DOHH2 (cell line): Measurements from ENCODE around the gene CNTN3.

ENCODE experiments used
- H3F3A ChIP-seq: fragments of 200-600 bp; sonication (generic), shearing (Covaris generic); 2 replicates; pipeline ENCODE4 v1.6.0; 2016; ENCODE audit warnings: antibody characterized with exemption, mild to moderate bottlenecking; ENCODE audit not compliant: control insufficient read depth, insufficient read depth
- H3K27ac ChIP-seq: fragments of 200-600 bp; sonication (generic); 2 replicates; pipeline ENCODE4 v1.5.1; 2014; ENCODE audit warnings: low read depth, mild to moderate bottlenecking, low read length, moderate library complexity
- H3K27me3 ChIP-seq: fragments of 200-600 bp; sonication (generic); 2 replicates; pipeline ENCODE4 v1.6.1; 2014; ENCODE audit warnings: mild to moderate bottlenecking, low read length, mixed read lengths; ENCODE audit not compliant: control insufficient read depth
- H3K36me3 ChIP-seq: fragments of 200-600 bp; sonication (generic); 2 replicates; pipeline ENCODE4 v1.6.1; 2014; ENCODE audit warnings: mild to moderate bottlenecking, low read length, moderate library complexity, mixed read lengths; ENCODE audit not compliant: control insufficient read depth
- H3K4me1 ChIP-seq: fragments of 200-600 bp; sonication (generic); 2 replicates; pipeline ENCODE4 v1.6.1; 2014; ENCODE audit warnings: mild to moderate bottlenecking, low read length, mixed read lengths; ENCODE audit not compliant: control insufficient read depth
- H3K4me2 ChIP-seq: fragments of 200-600 bp; sonication (generic); 2 replicates; pipeline ENCODE4 v1.6.0; 2014; ENCODE audit warnings: mild to moderate bottlenecking, low read length, moderate library complexity
- H3K4me3 ChIP-seq: fragments of 200-600 bp; sonication (generic); 2 replicates; pipeline ENCODE4 v1.5.1; 2014; ENCODE audit warnings: mild to moderate bottlenecking, low read length, mixed read lengths
- H3K79me2 ChIP-seq: fragments of 200-600 bp; sonication (generic); 2 replicates; pipeline ENCODE4 v1.6.1; 2014; ENCODE audit warnings: mild to moderate bottlenecking, low read length, mixed read lengths; ENCODE audit not compliant: control insufficient read depth
- H3K9me2 ChIP-seq: fragments of 200-600 bp; sonication (generic); replicated peaks from 2 replicates; pipeline ENCODE4 v1.6.1; 2014; ENCODE audit warnings: mild to moderate bottlenecking, low read length, mixed read lengths; ENCODE audit not compliant: control insufficient read depth
- H3K9me3 ChIP-seq: fragments of 200-600 bp; sonication (generic); 2 replicates; pipeline ENCODE4 v1.6.1; 2014; ENCODE audit warnings: antibody characterized with exemption, low read length, mixed read lengths; ENCODE audit not compliant: control insufficient read depth, insufficient read depth
- H4K20me1 ChIP-seq: fragments of 200-600 bp; sonication (generic); 2 replicates; pipeline ENCODE4 v1.6.0; 2014; ENCODE audit warnings: low read depth, mild to moderate bottlenecking, antibody characterized with exemption, low read length, moderate library complexity; ENCODE audit not compliant: control insufficient read depth, insufficient read depth
- CTCF ChIP-seq: fragments of 200-600 bp; sonication (generic); IDR thresholded peaks from one replicate; pipeline ENCODE4 v1.5.1; 2014; ENCODE audit warnings: antibody characterized with exemption, mild to moderate bottlenecking, low read depth, low read length; ENCODE audit not compliant: poor library complexity, severe bottlenecking
- EZH2phosphoT487 ChIP-seq: fragments of 200-600 bp; sonication (generic); IDR thresholded peaks from 2 replicates; pipeline ENCODE4 v1.6.1; 2017; ENCODE audit warnings: borderline replicate concordance, mild to moderate bottlenecking, antibody characterized with exemption, low read length, moderate library complexity, mixed read lengths

CNTN3 gene

DNA sequence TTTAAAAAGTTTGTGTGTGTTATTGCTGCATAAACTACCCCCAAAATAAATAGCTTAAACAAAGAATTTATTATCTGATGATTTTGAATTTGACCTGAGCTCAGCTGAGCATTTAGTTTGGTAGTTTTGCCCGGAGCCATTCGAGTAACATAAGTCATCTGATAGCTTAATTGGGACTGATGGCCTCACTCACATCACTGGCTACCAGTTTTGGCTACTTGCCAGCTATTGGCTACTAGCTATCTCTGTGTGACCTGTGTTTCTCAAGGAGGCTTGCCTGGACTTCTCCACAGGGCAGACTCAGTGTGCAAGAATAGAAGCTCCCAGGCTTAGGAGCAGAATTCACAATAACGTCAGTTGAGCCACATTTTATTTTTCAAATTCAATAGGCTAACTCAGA is 9.0 kb downstream of the CNTN3 start:
- Histone ChIP-seq H3K9me3 (no peaks in the 10 kb centered on the region), H3K4me1 (no peaks in the 10 kb centered on the region), H3K36me3 (no peaks in the 10 kb centered on the region), H3K4me2 (no peak overlapping the region), H3K27me3 (no peaks in the 10 kb centered on the region), H3K27ac (no peak overlapping the region), H3F3A (no peaks in the 10 kb centered on the region), H3K4me3 (no peak overlapping the region), H3K9me2 (no peaks in the 10 kb centered on the region), H3K79me2 (no peaks in the 10 kb centered on the region), H4K20me1 (no peaks in the 10 kb centered on the region)
- TF ChIP-seq CTCF (no peak), EZH2phosphoT487 (no peak)

- TF ChIP-seq EZH2phosphoT487 (no peak), CTCF (no peak)
- Histone ChIP-seq H3K27ac (no peak overlapping the region), H3K4me2 (no peak overlapping the region), H4K20me1 (no peaks in the 10 kb centered on the region), H3K9me2 (no peaks in the 10 kb centered on the region), H3K27me3 (no peaks in the 10 kb centered on the region), H3K4me3 (no peak overlapping the region), H3K9me3 (no peaks in the 10 kb centered on the region), H3K4me1 (no peaks in the 10 kb centered on the region), H3K36me3 (no peaks in the 10 kb centered on the region), H3K79me2 (no peaks in the 10 kb centered on the region), H3F3A (no peaks in the 10 kb centered on the region)
Observed at GRCh38 chr3:74603292-74603691, 11.2 kb downstream of the CNTN3 start.

- Histone ChIP-seq H3K36me3 (no peaks in the 10 kb centered on the region), H3K4me2 (no peak overlapping the region), H3K79me2 (no peaks in the 10 kb centered on the region), H3K4me3 (no peak overlapping the region), H4K20me1 (no peaks in the 10 kb centered on the region), H3K27me3 (no peaks in the 10 kb centered on the region), H3K4me1 (no peaks in the 10 kb centered on the region), H3K9me3 (no peaks in the 10 kb centered on the region), H3K27ac (no peak overlapping the region), H3F3A (no peaks in the 10 kb centered on the region), H3K9me2 (no peaks in the 10 kb centered on the region)
- TF ChIP-seq CTCF (no peak), EZH2phosphoT487 (no peak)
Observed at GRCh38 chr3:74602471-74602870, 12.0 kb downstream of the CNTN3 start.

DNA sequence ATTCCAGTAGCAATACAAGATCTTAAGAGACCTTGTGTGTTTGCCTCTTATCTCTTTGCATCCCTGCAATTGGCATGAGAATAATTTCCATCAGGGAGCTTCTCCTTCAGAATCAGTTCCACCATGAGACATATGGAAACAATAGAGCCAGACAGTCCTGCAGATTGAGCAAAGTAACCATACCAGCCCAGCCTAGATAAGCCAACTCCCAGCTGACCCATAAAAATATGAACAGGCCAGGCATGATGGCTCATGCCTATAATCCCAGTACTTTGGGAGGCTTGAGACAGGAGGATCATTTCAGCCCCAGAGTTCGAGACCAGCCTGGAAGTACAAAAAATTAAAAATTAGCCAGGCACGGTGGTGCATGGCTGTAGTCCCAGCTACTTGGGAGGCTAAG is 12.7 kb downstream of the CNTN3 start:
- Histone ChIP-seq H3K4me1 (no peaks in the 10 kb centered on the region), H3K9me2 (no peaks in the 10 kb centered on the region), H3K9me3 (no peaks in the 10 kb centered on the region), H3K27me3 (no peaks in the 10 kb centered on the region), H3K4me2 (no peak overlapping the region), H3K36me3 (no peaks in the 10 kb centered on the region), H3K4me3 (no peak overlapping the region), H3F3A (no peaks in the 10 kb centered on the region), H3K79me2 (no peaks in the 10 kb centered on the region), H3K27ac (no peak overlapping the region), H4K20me1 (no peaks in the 10 kb centered on the region)
- TF ChIP-seq CTCF (no peak), EZH2phosphoT487 (no peak)
